ENCODE results near the gene SMOC2.

Gene SMOC2

GRCh38 chr6:168624948-168625347 is 184.0 kb downstream of the SMOC2 start:
- no peak for DNase-seq (ENCODE audit: low read depth in 2 of 2)

- no peak for DNase-seq (ENCODE audit: low read depth in 2 of 2)
Observed at GRCh38 chr6:168625602-168626001, 184.6 kb downstream of the SMOC2 start.

GRCh38 chr6:168626046-168626602 is 185.1 kb downstream of the SMOC2 start:
- DNase-seq (ENCODE audit: low read depth in 2 of 2) = no peak

GRCh38 chr6:168627506-168628175 is 186.7 kb downstream of the SMOC2 start:
- DNase-seq (ENCODE audit: low read depth in 2 of 2) = no peak

GRCh38 chr6:168628176-168628553 is 187.2 kb downstream of the SMOC2 start:
- DNase-seq (ENCODE audit: low read depth in 2 of 2) = no peak

- no peak for DNase-seq (ENCODE audit: low read depth in 2 of 2)
Observed at GRCh38 chr6:168628732-168629245, 187.8 kb downstream of the SMOC2 start.

GRCh38 chr6:168631564-168631963 is 190.6 kb downstream of the SMOC2 start:
- DNase-seq (ENCODE audit: low read depth in 2 of 2) = no peak

- no peak for DNase-seq (ENCODE audit: low read depth in 2 of 2)
Observed at GRCh38 chr6:168632694-168633093, 191.7 kb downstream of the SMOC2 start.

GRCh38 chr6:168634541-168635328 is 193.8 kb downstream of the SMOC2 start:
- no peak for DNase-seq (ENCODE audit: low read depth in 2 of 2)

GRCh38 chr6:168636147-168637004 is 195.4 kb downstream of the SMOC2 start:
- no peak for DNase-seq (ENCODE audit: low read depth in 2 of 2)

GRCh38 chr6:168637834-168638233 is 196.8 kb downstream of the SMOC2 start:
- DNase-seq (ENCODE audit: low read depth in 2 of 2) = no peak

GRCh38 chr6:168638468-168639271 is 197.7 kb downstream of the SMOC2 start:
- DNase-seq (ENCODE audit: low read depth in 2 of 2) = no peak

- no peak for DNase-seq (ENCODE audit: low read depth in 2 of 2)
Observed at GRCh38 chr6:168640181-168640580, 199.2 kb downstream of the SMOC2 start.

- no peak for DNase-seq (ENCODE audit: low read depth in 2 of 2)
Observed at GRCh38 chr6:168640768-168641167, 199.8 kb downstream of the SMOC2 start.

- no peak for DNase-seq (ENCODE audit: low read depth in 2 of 2)
Observed at GRCh38 chr6:168641446-168641845, 200.5 kb downstream of the SMOC2 start.

- DNase-seq (ENCODE audit: low read depth in 2 of 2) = no peak
Observed at GRCh38 chr6:168643401-168643800, 202.4 kb downstream of the SMOC2 start.

GRCh38 chr6:168645326-168645725 is 204.3 kb downstream of the SMOC2 start:
- DNase-seq (ENCODE audit: low read depth in 2 of 2) = no peak

- no peak for DNase-seq (ENCODE audit: low read depth in 2 of 2)
Observed at GRCh38 chr6:168647271-168647670, 206.3 kb downstream of the SMOC2 start.

GRCh38 chr6:168648240-168649125 is 207.5 kb downstream of the SMOC2 start:
- DNase-seq (ENCODE audit: low read depth in 2 of 2) = no peak

GRCh38 chr6:168649209-168649608 is 208.2 kb downstream of the SMOC2 start:
- DNase-seq (ENCODE audit: low read depth in 2 of 2) = no peak
